GM21526 (cell line): ENCODE data around the gene ZNF865.

ENCODE experiments used
- ATAC-seq: cut with Tn5 transposase; IDR thresholded peaks from one replicate; pipeline ENCODE4 v1.9.1; 2021; ENCODE audit warnings: moderate library complexity; ENCODE audit not compliant: unreplicated experiment, low FRiP score

ZNF865 gene

DNA sequence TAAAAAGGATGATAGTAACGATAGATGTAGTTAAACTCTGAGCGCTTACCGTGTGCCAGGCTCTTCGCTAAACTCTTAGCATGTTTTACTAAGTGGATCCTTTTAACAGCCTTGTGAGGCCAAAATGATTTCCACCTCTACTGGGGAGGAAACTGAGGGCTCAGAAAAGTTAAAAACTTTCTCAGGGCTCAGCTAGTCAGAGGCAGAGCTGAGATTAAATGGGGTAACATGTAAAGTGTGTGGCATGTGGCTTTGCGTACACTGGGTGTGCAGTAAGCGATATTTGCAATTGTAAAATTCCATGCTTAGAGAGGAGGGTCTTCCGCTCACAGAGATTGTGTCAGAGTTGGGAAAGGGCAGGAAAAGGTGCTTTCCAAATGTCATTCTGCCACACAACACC is 51.1 kb downstream of the ZNF865 start:
- ATAC-seq = no peak

GRCh38 chr19:55656988-55657747 is 51.7 kb downstream of the ZNF865 start:
- no peak for ATAC-seq

GRCh38 chr19:55658846-55659459 is 53.5 kb downstream of the ZNF865 start:
- no peak for ATAC-seq

- ATAC-seq = no peak
Measured at GRCh38 chr19:55659822-55660221, 54.4 kb downstream of the ZNF865 start.

DNA sequence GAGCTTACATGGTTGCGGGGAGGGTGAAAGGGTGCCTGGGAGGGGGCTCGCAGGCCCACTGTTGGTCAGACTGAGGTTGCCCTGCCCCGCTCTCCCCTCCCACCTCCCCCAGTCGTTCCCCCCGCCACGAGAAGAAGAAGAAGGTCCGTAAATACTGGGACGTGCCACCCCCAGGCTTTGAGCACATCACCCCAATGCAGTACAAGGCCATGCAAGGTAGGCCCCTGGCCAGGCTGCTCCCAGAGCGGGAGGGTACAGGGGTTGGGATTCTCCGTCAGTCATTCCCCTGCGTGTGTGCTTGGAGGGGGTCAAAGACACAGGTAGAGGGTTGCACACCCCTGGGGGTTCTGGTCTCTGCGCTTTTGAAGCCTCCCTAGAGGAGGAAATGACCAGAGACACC is 55.0 kb downstream of the ZNF865 start:
- no peak for ATAC-seq

- ATAC-seq = no peak
Measured at GRCh38 chr19:55660991-55661390, 55.5 kb downstream of the ZNF865 start.

DNA sequence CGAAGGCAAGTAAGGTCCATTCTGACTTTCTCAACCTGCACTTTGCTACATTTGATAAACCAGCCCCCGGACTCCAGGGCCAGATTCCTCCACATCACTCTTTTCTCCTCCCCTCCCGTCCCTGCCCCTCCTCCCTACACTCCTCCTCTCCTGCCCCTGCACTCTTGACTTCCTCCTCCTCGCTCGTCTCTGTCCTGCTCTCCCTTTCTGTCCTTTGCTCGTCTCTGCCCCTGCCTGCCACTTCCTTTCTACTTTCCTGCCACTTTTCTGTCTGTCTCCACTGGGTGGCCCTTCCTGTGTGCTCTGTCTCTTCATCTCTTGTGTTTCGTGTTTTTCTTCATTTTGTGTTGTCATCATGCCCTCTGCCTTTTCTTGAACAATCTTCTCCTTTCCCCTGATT is 56.4 kb downstream of the ZNF865 start:
- no peak for ATAC-seq

- ATAC-seq = no peak
Measured at GRCh38 chr19:55663846-55664536, 58.5 kb downstream of the ZNF865 start.

DNA sequence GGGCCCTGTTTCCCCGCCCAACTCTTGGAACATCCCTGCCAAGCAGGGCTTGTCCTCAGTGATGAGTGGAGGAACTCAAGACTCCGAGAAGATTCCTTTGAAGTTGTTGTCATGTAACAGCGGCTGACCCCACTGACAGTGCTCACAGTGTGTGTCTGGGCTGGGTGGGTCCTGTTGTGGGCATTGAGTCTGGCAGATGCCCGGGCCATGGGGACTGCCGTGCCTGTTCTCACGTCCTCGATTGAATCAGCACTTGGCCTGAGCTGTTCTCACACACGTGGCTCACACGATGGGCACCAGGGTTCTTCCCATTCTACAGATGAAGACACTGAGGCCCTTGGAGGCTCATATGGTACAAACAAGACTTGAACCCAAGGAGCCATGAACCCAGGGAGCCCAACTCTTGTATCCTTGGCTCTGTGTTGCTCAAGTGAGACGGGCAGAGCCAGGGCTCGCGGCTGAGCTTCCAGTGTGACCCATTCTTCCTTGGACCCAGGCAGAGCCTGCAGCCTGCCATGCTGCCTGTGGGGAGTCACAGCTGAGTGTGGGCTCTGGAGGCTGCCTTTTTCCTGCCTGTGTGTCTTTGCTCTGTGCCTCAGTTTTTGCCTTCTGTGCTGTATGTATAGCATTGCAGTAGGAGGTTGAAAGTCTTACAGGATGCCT is 61.0 kb downstream of the ZNF865 start:
- no peak for ATAC-seq
